NCI-H2081 (cell line): ENCODE results near the gene HGD.
A peak's percentile ranks its signal among the peaks of the same experiment; 100 is the strongest.
"Not testable (repeated sequence)": the region's sequence is repeated elsewhere in the genome, so short reads cannot be mapped to it uniquely, and the experiment has no call there.

Experiments used
- DNase-seq, 2 experiments: peaks; one replicate each; lab custom pipeline; 2025; lab: John Stamatoyannopoulos, UW

Gene HGD

GRCh38 chr3:120638820-120639219 lies 43.2 kb downstream of the HGD start:
- not testable (repeated sequence) for DNase-seq

- DNase-seq, result no peak
Observed at GRCh38 chr3:120637851-120638559, 44.0 kb downstream of the HGD start.

GRCh38 chr3:120636795-120637401 lies 45.1 kb downstream of the HGD start:
- no peak for DNase-seq

GRCh38 chr3:120634539-120634938 lies 47.5 kb downstream of the HGD start:
- no peak for DNase-seq

GRCh38 chr3:120625159-120625586 lies 56.9 kb downstream of the HGD start:
- DNase-seq, result no peak

- no peak for DNase-seq
Observed at GRCh38 chr3:120623727-120624093, 58.3 kb downstream of the HGD start.

GRCh38 chr3:120622870-120623726 lies 58.9 kb downstream of the HGD start:
- peak in 1 of 2 experiments; percentile 0 for DNase-seq

- DNase-seq, result no peak
Observed at GRCh38 chr3:120622457-120622856, 59.6 kb downstream of the HGD start.

GRCh38 chr3:120616745-120617144 lies 65.3 kb downstream of the HGD start:
- DNase-seq, result not testable (repeated sequence)

GRCh38 chr3:120615847-120616609 lies 66.0 kb downstream of the HGD start:
- DNase-seq, result no peak

GRCh38 chr3:120614765-120615164 lies 67.3 kb downstream of the HGD start:
- DNase-seq, result no peak

GRCh38 chr3:120608506-120608905 lies 73.5 kb downstream of the HGD start:
- DNase-seq, result no peak

GRCh38 chr3:120604784-120605183 lies 77.3 kb downstream of the HGD start:
- DNase-seq, result no peak

- DNase-seq, result no peak
Observed at GRCh38 chr3:120604382-120604781, 77.7 kb downstream of the HGD start.

- no peak for DNase-seq
Observed at GRCh38 chr3:120602682-120603081, 79.4 kb downstream of the HGD start.

- DNase-seq, result no peak
Observed at GRCh38 chr3:120601554-120601953, 80.5 kb downstream of the HGD start.

GRCh38 chr3:120599211-120599610 lies 82.8 kb downstream of the HGD start:
- no peak for DNase-seq

GRCh38 chr3:120597445-120598049 lies 84.5 kb downstream of the HGD start:
- DNase-seq, result no peak

- no peak for DNase-seq
Observed at GRCh38 chr3:120596853-120597223, 85.2 kb downstream of the HGD start.

- DNase-seq, result peak; percentile 98 to 99
Observed at GRCh38 chr3:120596116-120596852, 85.8 kb downstream of the HGD start, which contains the start of gene NDUFB4. TSS of gene NDUFB4 (plus strand) at chr3:120596336. CDS start at chr3:120596360, 24 bp downstream.

- no peak for DNase-seq
Observed at GRCh38 chr3:120595788-120596115, 86.3 kb downstream of the HGD start.
